SK-N-SH (cell line): ENCODE results near the gene MCTP1. TPM values are rescaled to one million over a fixed set of nuclear protein-coding genes. Genes with fewer than 3 reads are reported as not detected.

ENCODE experiments used
- CTCF ChIA-PET: fragments of 300-600, 350-600 bp; formaldehyde crosslinking; extraction: SDS; loops from one replicate; lab custom pipeline; 2021; lab: Yijun Ruan, JAX
- POLR2A ChIA-PET: fragments of 350-600 bp; sonication (Branson Sonifier 250); formaldehyde crosslinking; extraction: SDS; loops from one replicate; lab custom pipeline; 2020; ENCODE audit warnings: antibody characterized with exemption, inconsistent platforms; lab: Yijun Ruan, JAX
- DNase-seq: peaks from one replicate; pipeline ENCODE4 v3.0.0; 2012
- H2AFZ ChIP-seq: fragments of 200-600 bp; sonication (generic); 2 replicates; pipeline ENCODE4 v1.8.1; 2016; ENCODE audit warnings: antibody characterized with exemption, mild to moderate bottlenecking, low read depth
- H3F3A ChIP-seq: fragments of 200-600 bp; sonication (generic); replicated peaks from 2 replicates; pipeline ENCODE3; 2016; ENCODE audit warnings: antibody characterized with exemption, mild to moderate bottlenecking; ENCODE audit not compliant: insufficient read depth
- H3K27ac ChIP-seq, 2 experiments: fragments of 200-500 bp in 1 of 2; fragments of 200-600 bp in 1 of 2; sonication (Bioruptor generic) in 1 of 2; sonication (generic), shearing (Covaris generic) in 1 of 2; 2 replicates each; pipeline versions ENCODE4 v1.5.1 to v1.6.1; 2014 to 2016; ENCODE audit warnings: low read depth in 2 of 2, inconsistent platforms in 1 of 2, low read length in 1 of 2, mild to moderate bottlenecking in 1 of 2, mixed read lengths in 1 of 2
- H3K27me3 ChIP-seq: fragments of 200-600 bp; sonication (generic), shearing (Covaris generic); 2 replicates; pipeline ENCODE4 v1.6.1; 2016; ENCODE audit warnings: mixed run types; ENCODE audit not compliant: insufficient read depth
- H3K36me3 ChIP-seq, 2 experiments: fragments of 200-500 bp in 1 of 2; fragments of 200-600 bp in 1 of 2; sonication (Bioruptor generic) in 1 of 2; sonication (generic) in 1 of 2; replicated peaks in 1 of 2; 2 replicates each; pipeline versions ENCODE3 to v1.5.1; 2014 to 2016; ENCODE audit warnings: low read length in 1 of 2, mild to moderate bottlenecking in 1 of 2; ENCODE audit not compliant: insufficient read depth in 2 of 2, control insufficient read depth in 1 of 2
- H3K4me1 ChIP-seq, 2 experiments: fragments of 200-500 bp in 1 of 2; fragments of 200-600 bp in 1 of 2; sonication (Bioruptor generic) in 1 of 2; sonication (generic), shearing (Covaris generic) in 1 of 2; 2 replicates each; pipeline versions ENCODE4 v1.5.1 to v1.6.1; 2014 to 2016; ENCODE audit warnings: low read depth in 1 of 2, low read length in 1 of 2, mixed run types in 1 of 2; ENCODE audit not compliant: insufficient read depth in 2 of 2, control insufficient read depth in 1 of 2
- H3K4me2 ChIP-seq: fragments of 200-600 bp; sonication (generic), shearing (Covaris generic); 2 replicates; pipeline ENCODE4 v1.6.1; 2017; ENCODE audit warnings: mixed run types
- H3K4me3 ChIP-seq, 2 experiments: fragments of 200-500 bp in 1 of 2; fragments of 200-600 bp in 1 of 2; sonication (Bioruptor generic) in 1 of 2; sonication (generic), shearing (Covaris generic) in 1 of 2; 2 replicates each; pipeline versions ENCODE4 v1.5.1 to v1.8.1; 2014 to 2016; ENCODE audit warnings: low read depth in 2 of 2, inconsistent platforms in 1 of 2, low read length in 1 of 2, mild to moderate bottlenecking in 1 of 2, mixed read lengths in 1 of 2, moderate library complexity in 1 of 2
- H3K79me2 ChIP-seq: fragments of 200-600 bp; sonication (generic); 2 replicates; pipeline ENCODE4 v1.8.1; 2017; ENCODE audit warnings: mild to moderate bottlenecking; ENCODE audit not compliant: insufficient read depth
- H3K9ac ChIP-seq: fragments of 200-600 bp; sonication (generic); 2 replicates; pipeline ENCODE4 v1.6.1; 2017; ENCODE audit warnings: mixed run types
- H3K9me2 ChIP-seq: fragments of 200-600 bp; sonication (generic); 2 replicates; pipeline ENCODE4 v1.6.1; 2017; ENCODE audit warnings: mixed run types
- H3K9me3 ChIP-seq: fragments of 200-600 bp; sonication (generic); 2 replicates; pipeline ENCODE4 v1.6.1; 2017; ENCODE audit warnings: mixed run types, mild to moderate bottlenecking, moderate library complexity
- H4K20me1 ChIP-seq: fragments of 200-600 bp; sonication (generic); 2 replicates; pipeline ENCODE4 v1.6.1; 2017; ENCODE audit warnings: mild to moderate bottlenecking, mixed run types; ENCODE audit not compliant: insufficient read depth
- ELF1 ChIP-seq: IDR thresholded peaks from 2 replicates; pipeline ENCODE4 v1.4.0; 2012
- EP300 ChIP-seq, 2 experiments: IDR thresholded peaks; 2 replicates each; pipeline versions ENCODE4 v1.4.0 to v1.6.1; 2012; ENCODE audit warnings: borderline replicate concordance in 1 of 2, low read depth in 1 of 2, low read length in 1 of 2
- FOSL2 ChIP-seq: IDR thresholded peaks from 2 replicates; pipeline ENCODE4 v1.4.0; 2012; ENCODE audit warnings: low read depth, mild to moderate bottlenecking, moderate library complexity, borderline replicate concordance
- FOXJ3 ChIP-seq: sonication (generic); formaldehyde crosslinking; IDR thresholded peaks from 2 replicates; pipeline ENCODE4 v1.5.1; 2020; ENCODE audit warnings: mild to moderate bottlenecking, missing genetic modification reagents
- FOXM1 ChIP-seq: IDR thresholded peaks from 2 replicates; pipeline ENCODE4 v1.4.0; 2012; ENCODE audit warnings: low read depth, mild to moderate bottlenecking
- GABPA ChIP-seq: IDR thresholded peaks from 2 replicates; pipeline ENCODE4 v1.4.0; 2012; ENCODE audit warnings: low read depth, mild to moderate bottlenecking
- GATA2 ChIP-seq: sonication (generic); formaldehyde crosslinking; IDR thresholded peaks from 2 replicates; pipeline ENCODE4 v1.5.0; 2020; ENCODE audit warnings: mild to moderate bottlenecking, missing genetic modification reagents
- JUND ChIP-seq: IDR thresholded peaks from 2 replicates; pipeline ENCODE4 v1.4.0; 2012
- MAX ChIP-seq: IDR thresholded peaks from 2 replicates; pipeline ENCODE4 v1.4.0; 2012; ENCODE audit warnings: low read depth
- MEF2A ChIP-seq: IDR thresholded peaks from 2 replicates; pipeline ENCODE4 v1.4.0; 2012; ENCODE audit warnings: low read depth, borderline replicate concordance
- MXI1 ChIP-seq: IDR thresholded peaks from 2 replicates; pipeline ENCODE4 v1.6.1; 2012; ENCODE audit warnings: mild to moderate bottlenecking, low read depth, low read length, improper control_type of control experiment
- NFIC ChIP-seq: IDR thresholded peaks from 2 replicates; pipeline ENCODE4 v1.4.0; 2012; ENCODE audit warnings: borderline replicate concordance
- NRF1 ChIP-seq: IDR thresholded peaks from 2 replicates; pipeline ENCODE4 v1.6.1; 2012; ENCODE audit warnings: low read depth, mild to moderate bottlenecking, low read length
- PBX3 ChIP-seq: IDR thresholded peaks from 2 replicates; pipeline ENCODE4; 2012
- POLR2AphosphoS5 ChIP-seq: IDR thresholded peaks from 2 replicates; pipeline ENCODE4 v1.6.1; 2012; ENCODE audit warnings: low read depth, low read length
- REST ChIP-seq: IDR thresholded peaks from 2 replicates; pipeline ENCODE4 v1.6.1; 2012; ENCODE audit warnings: mild to moderate bottlenecking, low read depth, low read length, moderate library complexity
- RXRA ChIP-seq: IDR thresholded peaks from 2 replicates; pipeline ENCODE4 v1.4.0; 2012; ENCODE audit warnings: low read depth, mild to moderate bottlenecking, borderline replicate concordance
- SMC3 ChIP-seq: IDR thresholded peaks from 2 replicates; pipeline ENCODE4 v1.6.1; 2012; ENCODE audit warnings: low read depth, low read length, improper control_type of control experiment
- TCF12 ChIP-seq: IDR thresholded peaks from 2 replicates; pipeline ENCODE4 v1.4.0; 2012
- TEAD4 ChIP-seq: IDR thresholded peaks from 2 replicates; pipeline ENCODE4 v1.4.0; 2012; ENCODE audit warnings: mild to moderate bottlenecking, borderline replicate concordance; ENCODE audit not compliant: insufficient read depth
- USF2 ChIP-seq: fragments of 150-350 bp; IDR thresholded peaks from 2 replicates; pipeline ENCODE4 v1.6.1; 2017; ENCODE audit warnings: antibody characterized with exemption, low read length, low read depth, borderline replicate concordance
- YY1 ChIP-seq: IDR thresholded peaks from 2 replicates; pipeline ENCODE4 v1.4.0; 2012; ENCODE audit warnings: low read depth, mild to moderate bottlenecking
- WGBS: methylation state at CpG from one replicate; pipeline ENCODE4 v1.1.6; 2017; ENCODE audit warnings: low lambda C conversion rate; 5-methylcytosine and 5-hydroxymethylcytosine counted together
- polyA plus RNA-seq, 3 experiments: library from polyadenylated mRNA; depleted of rRNA; stranded (reverse); fragments of >200 nt; gene quantifications; 2 replicates each; pipeline ENCODE4 v1.2.3, GENCODE V29; 2012

MCTP1 gene
- polyA plus RNA-seq, 1 of the 3 experiments (the other 2 are of a cell fraction), result 0.53 TPM

GRCh38 chr5:94777056-94777880 is 507.6 kb downstream of the MCTP1 start:
- H3K9me2 ChIP-seq, result no peaks in the 10 kb centered on the region
- no peaks in the 10 kb centered on the region for H3F3A ChIP-seq
- peak; percentile 27 for DNase-seq
- H3K27me3 ChIP-seq, result no peaks in the 10 kb centered on the region
- 36% methylated on average over 5 of the region's 5 CpGs for WGBS
- no peak overlapping the region for H3K4me2 ChIP-seq
- H3K4me1 ChIP-seq, result peaks cover 0 to 34% of the 10 kb centered on the region in 2 experiments; a peak in 2 of 4 replicates
- POLR2A ChIA-PET, result interaction anchor here (1.1 kb wide), 1 partner anchor 158 kb away, joined by 4 read pairs; no protein-coding TSS in a partner anchor
- no peak overlapping the region for H3K9ac ChIP-seq
- CTCF ChIA-PET, result interaction anchor here (1.4 to 1.8 kb wide), 4 partner anchors 9 to 253 kb away, joined by 3 to 8 read pairs (median 7); no protein-coding TSS in a partner anchor
- H3K79me2 ChIP-seq, result no peaks in the 10 kb centered on the region
- TF ChIP-seq SMC3 (no peak), FOXM1 (no peak), NFIC (no peak), RXRA (no peak), PBX3 (peak; percentile 85), EP300 (IDR thresholded peaks at IDR 0.05; ENCODE audit: borderline replicate concordance in 1 of 2, low read depth in 1 of 2, low read length in 1 of 2) (peak; percentile 46 to 77), TCF12 (peak; percentile 59), GATA2 (CRISPR knock-in tag) (peak; percentile 31; the same call in 1 of the 2 replicates), FOSL2 (peak; percentile 22; the same call in 1 of the 2 replicates), NRF1 (no peak), POLR2AphosphoS5 (no peak)
- H3K4me3 ChIP-seq, result no peak overlapping the region
- no peaks in the 10 kb centered on the region for H4K20me1 ChIP-seq
- H3K36me3 ChIP-seq, result no peaks in the 10 kb centered on the region
- H3K9me3 ChIP-seq, result no peaks in the 10 kb centered on the region
- H3K27ac ChIP-seq, result peak overlapping the region in 1 of 2 experiments; percentile 76; a peak in 2 of 4 replicates
- no peak overlapping the region for H2AFZ ChIP-seq

- DNase-seq, result peak; percentile 49
- peaks cover 0 to 34% of the 10 kb centered on the region in 2 experiments; a peak in 2 of 4 replicates for H3K4me1 ChIP-seq
- H3K79me2 ChIP-seq, result no peaks in the 10 kb centered on the region
- H3K4me2 ChIP-seq, result no peak overlapping the region
- H4K20me1 ChIP-seq, result no peaks in the 10 kb centered on the region
- H3K27me3 ChIP-seq, result no peaks in the 10 kb centered on the region
- no peaks in the 10 kb centered on the region for H3F3A ChIP-seq
- H3K9ac ChIP-seq, result no peak overlapping the region
- ChIA-PET POLR2A (interaction anchor here (0.8 to 1.1 kb wide), 2 partner anchors 157 to 1300 kb away, joined by 3 to 4 read pairs; no protein-coding TSS in a partner anchor), CTCF (interaction anchor here (1.0 to 1.8 kb wide), 5 partner anchors 9 to 83 kb away, joined by 3 to 7 read pairs (median 6); no protein-coding TSS in a partner anchor)
- WGBS, result 10% methylated on average over 5 of the region's 5 CpGs
- no peaks in the 10 kb centered on the region for H3K36me3 ChIP-seq
- no peaks in the 10 kb centered on the region for H3K9me2 ChIP-seq
- no peak overlapping the region for H3K4me3 ChIP-seq
- H3K9me3 ChIP-seq, result no peaks in the 10 kb centered on the region
- no peak overlapping the region for H2AFZ ChIP-seq
- H3K27ac ChIP-seq, result peak overlapping the region in 1 of 2 experiments; percentile 76; a peak in 1 of 4 replicates
- TF ChIP-seq FOXJ3 (CRISPR knock-in tag), result peak; percentile 64; the same call in 1 of the 2 replicates
- peak; percentile 92 for TF ChIP-seq TEAD4
- no peak for TF ChIP-seq MXI1
- peak; percentile 71; the same call in 1 of the 2 replicates for TF ChIP-seq FOSL2
- TF ChIP-seq MAX, result peak; percentile 58; the same call in 1 of the 2 replicates
- TF ChIP-seq REST, result 0 out of 2 replicates have a peak, but pooled peaks have one; percentile 38
- TF ChIP-seq MEF2A, result peak; percentile 80
- TF ChIP-seq GABPA, result no peak
- peak; percentile 100 for TF ChIP-seq TCF12
- TF ChIP-seq SMC3, result no peak
- no peak for TF ChIP-seq ELF1
- peak; percentile 82 for TF ChIP-seq JUND
- peak; percentile 14; the same call in 1 of the 2 replicates for TF ChIP-seq YY1
- no peak for TF ChIP-seq USF2
- peak; percentile 88 for TF ChIP-seq NFIC
These were observed 508.7 kb downstream of the MCTP1 start for GRCh38 chr5:94776167-94776566.
